Astrocyte (in vitro differentiated cells and primary cell): ENCODE data around the gene TFAP2D. TPM values are rescaled to one million over a fixed set of nuclear protein-coding genes. Genes with fewer than 3 reads are reported as not detected.
A peak's percentile ranks its signal among the peaks of the same experiment; 100 is the strongest.

Experiments used
- DNase-seq: peaks from one replicate; pipeline ENCODE4 v3.0.0-alpha.2; 2010; ENCODE audit warnings: low read depth
- FAIRE-seq: peaks from 2 replicates; lab custom pipeline; 2011; peaks lifted over from hg19 to GRCh38; lab: Jason Lieb, UNC
- H2AFZ ChIP-seq: 2 replicates; pipeline ENCODE4 v1.6.0; 2012; ENCODE audit warnings: low read depth, low read length, inconsistent platforms
- H3K27ac ChIP-seq: 2 replicates; pipeline ENCODE4 v1.5.1; 2011; ENCODE audit warnings: low read depth, low read length, inconsistent platforms
- H3K27me3 ChIP-seq: 2 replicates; pipeline ENCODE4 v1.6.0; 2011; ENCODE audit warnings: low read length, inconsistent platforms; ENCODE audit not compliant: insufficient read depth
- H3K36me3 ChIP-seq: 2 replicates; pipeline ENCODE4 v1.5.1; 2011; ENCODE audit warnings: low read length, inconsistent platforms; ENCODE audit not compliant: insufficient read depth
- H3K4me1 ChIP-seq: 2 replicates; pipeline ENCODE4 v1.5.1; 2011; ENCODE audit warnings: low read length, inconsistent platforms; ENCODE audit not compliant: insufficient read depth
- H3K4me2 ChIP-seq: 2 replicates; pipeline ENCODE4 v1.6.0; 2012; ENCODE audit warnings: low read length, inconsistent platforms
- H3K4me3 ChIP-seq: 2 replicates; pipeline ENCODE4 v1.5.1; 2011; ENCODE audit warnings: low read depth, mild to moderate bottlenecking, low read length, inconsistent platforms; ENCODE audit not compliant: insufficient read depth
- H3K79me2 ChIP-seq: 2 replicates; pipeline ENCODE4 v1.6.0; 2012; ENCODE audit warnings: mild to moderate bottlenecking, low read length, inconsistent platforms; ENCODE audit not compliant: insufficient read depth
- H3K9ac ChIP-seq: 2 replicates; pipeline ENCODE4 v1.6.0; 2012; ENCODE audit warnings: mild to moderate bottlenecking, low read length, inconsistent platforms
- H3K9me3 ChIP-seq: 2 replicates; pipeline ENCODE4 v1.5.1; 2012; ENCODE audit warnings: low read depth, mild to moderate bottlenecking, low read length, inconsistent platforms; ENCODE audit not compliant: insufficient read depth
- H4K20me1 ChIP-seq: 2 replicates; pipeline ENCODE4 v1.6.0; 2012; ENCODE audit warnings: low read length, inconsistent platforms; ENCODE audit not compliant: insufficient read depth
- H3K27ac Mint-ChIP-seq: one replicate; pipeline ENCODE4 v1.8.0; 2021; ENCODE audit warnings: mild to moderate bottlenecking, mixed read lengths; ENCODE audit not compliant: unreplicated experiment
- H3K27me3 Mint-ChIP-seq: one replicate; pipeline ENCODE4 v1.8.0; 2021; ENCODE audit warnings: low read depth, mixed read lengths; ENCODE audit not compliant: unreplicated experiment
- H3K36me3 Mint-ChIP-seq: one replicate; pipeline ENCODE4 v1.8.0; 2021; ENCODE audit warnings: low read depth, mixed read lengths; ENCODE audit not compliant: unreplicated experiment
- H3K4me1 Mint-ChIP-seq: one replicate; pipeline ENCODE4 v1.8.0; 2021; ENCODE audit warnings: low read depth, mixed read lengths; ENCODE audit not compliant: unreplicated experiment
- H3K4me3 Mint-ChIP-seq: one replicate; pipeline ENCODE4 v1.8.0; 2021; ENCODE audit warnings: mild to moderate bottlenecking, moderate library complexity, mixed read lengths; ENCODE audit not compliant: unreplicated experiment
- H3K9me3 Mint-ChIP-seq: one replicate; pipeline ENCODE4 v1.8.0; 2021; ENCODE audit warnings: mild to moderate bottlenecking, mixed read lengths; ENCODE audit not compliant: unreplicated experiment
- CTCF ChIP-seq: IDR thresholded peaks from 2 replicates; pipeline ENCODE4 v1.5.1; 2011; ENCODE audit warnings: low read depth, mild to moderate bottlenecking, inconsistent platforms, low read length, moderate library complexity; ENCODE audit not compliant: insufficient read depth
- EZH2 ChIP-seq: IDR thresholded peaks from 2 replicates; pipeline ENCODE4 v1.6.1; 2012; ENCODE audit warnings: mild to moderate bottlenecking, low read length, inconsistent platforms; ENCODE audit not compliant: insufficient read depth
- total RNA-seq: library from RNA; stranded (reverse); gene quantifications from 2 replicates; pipeline ENCODE4 v1.2.1, GENCODE V29; 2021

TFAP2D gene
- total RNA-seq, 1 donor from 2014 or later, result not detected

- Mint-ChIP-seq H3K27me3 (peaks cover 59% of the 10 kb centered on the region), H3K9me3 (peaks cover 2% of the 10 kb centered on the region), H3K4me3 (peak overlapping the region; percentile 90), H3K36me3 (no peaks in the 10 kb centered on the region), H3K27ac (no peak overlapping the region), H3K4me1 (peaks cover 2% of the 10 kb centered on the region)
- TF ChIP-seq CTCF (peak; percentile 34), EZH2 (no peak)
- Histone ChIP-seq H3K27me3 (peaks cover 36% of the 10 kb centered on the region), H3K4me3 (peak overlapping the region; percentile 61), H3K9me3 (peaks cover 4% of the 10 kb centered on the region), H2AFZ (peak overlapping the region; percentile 72), H3K9ac (peak overlapping the region; percentile 45), H3K27ac (no peak overlapping the region), H3K79me2 (no peaks in the 10 kb centered on the region), H3K4me1 (peaks cover 3% of the 10 kb centered on the region), H3K4me2 (peak overlapping the region; percentile 89), H3K36me3 (no peaks in the 10 kb centered on the region), H4K20me1 (no peaks in the 10 kb centered on the region)
- FAIRE-seq, result no peak
- DNase-seq, result no peak
Measured at GRCh38 chr6:50815436-50816114, 102.2 kb downstream of the TFAP2D start.

GRCh38 chr6:50816115-50816675 lies 102.9 kb downstream of the TFAP2D start:
- H2AFZ ChIP-seq, result peak overlapping the region; percentile 72

More at GRCh38 chr6:50816115-50816675, 102.9 kb downstream of the TFAP2D start:
- Histone ChIP-seq H3K4me3 (peak overlapping the region; percentile 61), H3K9me3 (peaks cover 4% of the 10 kb centered on the region), H3K27ac (no peak overlapping the region), H3K79me2 (no peaks in the 10 kb centered on the region), H3K36me3 (no peaks in the 10 kb centered on the region), H3K4me2 (peak overlapping the region; percentile 89), H3K9ac (peak overlapping the region; percentile 45), H4K20me1 (no peaks in the 10 kb centered on the region), H3K27me3 (peaks cover 42% of the 10 kb centered on the region), H3K4me1 (peaks cover 3% of the 10 kb centered on the region)
- peak; percentile 72 for FAIRE-seq
- Mint-ChIP-seq H3K4me1 (peaks cover 2% of the 10 kb centered on the region), H3K27me3 (peaks cover 62% of the 10 kb centered on the region), H3K36me3 (no peaks in the 10 kb centered on the region), H3K9me3 (no peaks in the 10 kb centered on the region), H3K4me3 (peak overlapping the region; percentile 90), H3K27ac (no peak overlapping the region)
- DNase-seq, result peak; percentile 23
- peak; percentile 88 for TF ChIP-seq CTCF
- no peak for TF ChIP-seq EZH2
